HG02588 (cell line): ENCODE data around the gene DNAH1.
"Not testable (repeated sequence)": the region's sequence is repeated elsewhere in the genome, so short reads cannot be mapped to it uniquely, and the experiment has no call there.

ENCODE experiments used
- ATAC-seq: cut with Tn5 transposase; IDR thresholded peaks from one replicate; pipeline ENCODE4 v1.9.1; 2021; ENCODE audit warnings: mild to moderate bottlenecking, moderate library complexity; ENCODE audit not compliant: unreplicated experiment

Gene DNAH1

GRCh38 chr3:52331091-52331490, 15.0 kb downstream of the DNAH1 start:
- ATAC-seq = no peak

- no peak for ATAC-seq
Observed at GRCh38 chr3:52331906-52332305, 15.8 kb downstream of the DNAH1 start.

- ATAC-seq = no peak
Observed at GRCh38 chr3:52333869-52334557, 17.9 kb downstream of the DNAH1 start.

- ATAC-seq = not testable (repeated sequence)
Observed at GRCh38 chr3:52338131-52338530, 22.0 kb downstream of the DNAH1 start.

- no peak for ATAC-seq
Observed at GRCh38 chr3:52339612-52340011, 23.5 kb downstream of the DNAH1 start.

- ATAC-seq = no peak
Observed at GRCh38 chr3:52341123-52341522, 25.0 kb downstream of the DNAH1 start.

- ATAC-seq = no peak
Observed at GRCh38 chr3:52343946-52344600, 28.0 kb downstream of the DNAH1 start.

GRCh38 chr3:52345521-52346109, 29.5 kb downstream of the DNAH1 start:
- ATAC-seq = no peak

- ATAC-seq = no peak
Observed at GRCh38 chr3:52346623-52347530, 30.8 kb downstream of the DNAH1 start.

GRCh38 chr3:52347716-52348635, 31.9 kb downstream of the DNAH1 start:
- ATAC-seq = no peak

GRCh38 chr3:52349131-52349530, 33.0 kb downstream of the DNAH1 start:
- no peak for ATAC-seq

GRCh38 chr3:52349611-52350395, 33.7 kb downstream of the DNAH1 start:
- ATAC-seq = no peak

- ATAC-seq = no peak
Observed at GRCh38 chr3:52350416-52350815, 34.3 kb downstream of the DNAH1 start.

- ATAC-seq = no peak
Observed at GRCh38 chr3:52350981-52351761, 35.1 kb downstream of the DNAH1 start.

GRCh38 chr3:52351762-52352368, 35.7 kb downstream of the DNAH1 start:
- ATAC-seq = no peak

- ATAC-seq = no peak
Observed at GRCh38 chr3:52352566-52352965, 36.4 kb downstream of the DNAH1 start.

- no peak for ATAC-seq
Observed at GRCh38 chr3:52353291-52353855, 37.3 kb downstream of the DNAH1 start.

GRCh38 chr3:52354676-52355075, 38.6 kb downstream of the DNAH1 start:
- ATAC-seq = no peak
